Chondrocyte (in vitro differentiated cells): Measurements from ENCODE around the gene SHANK1. TPM values are rescaled to one million over a fixed set of nuclear protein-coding genes. Genes with fewer than 3 reads are reported as not detected.

Experiments
- DNase-seq: peaks from one replicate; pipeline ENCODE4 v3.0.0; 2021; ENCODE audit warnings: mixed read lengths, low spot score
- H3K27ac Mint-ChIP-seq: one replicate; pipeline ENCODE4 v1.8.0; 2021; ENCODE audit warnings: mild to moderate bottlenecking, moderate library complexity, mixed read lengths; ENCODE audit not compliant: unreplicated experiment
- H3K27me3 Mint-ChIP-seq: 2 replicates; pipeline ENCODE4 v1.8.0; 2021; ENCODE audit warnings: low read depth, mixed read lengths
- H3K36me3 Mint-ChIP-seq: 2 replicates; pipeline ENCODE4 v1.8.0; 2021; ENCODE audit warnings: low read depth, mixed read lengths
- H3K4me1 Mint-ChIP-seq: 2 replicates; pipeline ENCODE4 v1.8.0; 2021; ENCODE audit warnings: low read depth, mild to moderate bottlenecking, mixed read lengths
- H3K4me3 Mint-ChIP-seq: one replicate; pipeline ENCODE4 v1.8.0; 2021; ENCODE audit warnings: mild to moderate bottlenecking, moderate library complexity, mixed read lengths; ENCODE audit not compliant: unreplicated experiment
- H3K9me3 Mint-ChIP-seq: 2 replicates; pipeline ENCODE4 v1.8.0; 2021; ENCODE audit warnings: low read depth, mixed read lengths
- CTCF ChIP-seq: fragments of 200-600 bp; sonication (generic); IDR thresholded peaks from 2 replicates; pipeline ENCODE4 v1.5.0; 2021; ENCODE audit warnings: antibody characterized with exemption, mild to moderate bottlenecking, moderate library complexity
- total RNA-seq: library from RNA; stranded (reverse); gene quantifications from 3 replicates; pipeline ENCODE4 v1.2.1, GENCODE V29; 2021

The SHANK1 gene
- total RNA-seq, 1 donor from 2014 or later, result 0.27 TPM

GRCh38 chr19:50646074-50646807 lies 73.4 kb downstream of the SHANK1 start:
- H3K27ac Mint-ChIP-seq, result no peak overlapping the region

GRCh38 chr19:50645107-50645506 lies 74.5 kb downstream of the SHANK1 start:
- H3K4me1 Mint-ChIP-seq, result no peaks in the 10 kb centered on the region

More at GRCh38 chr19:50646074-50646807, 73.4 kb downstream of the SHANK1 start:
- H3K4me1 Mint-ChIP-seq, result no peaks in the 10 kb centered on the region
- no peak overlapping the region for H3K4me3 Mint-ChIP-seq
- H3K36me3 Mint-ChIP-seq, result no peaks in the 10 kb centered on the region
- peaks cover 4% of the 10 kb centered on the region for H3K27me3 Mint-ChIP-seq
- H3K9me3 Mint-ChIP-seq, result no peaks in the 10 kb centered on the region
- no peak for TF ChIP-seq CTCF
- DNase-seq, result no peak

GRCh38 chr19:50644315-50644915 lies 75.2 kb downstream of the SHANK1 start:
- DNase-seq, result no peak
- Mint-ChIP-seq H3K27me3 (peaks cover 2% of the 10 kb centered on the region), H3K4me3 (no peak overlapping the region), H3K9me3 (no peaks in the 10 kb centered on the region), H3K27ac (no peak overlapping the region), H3K4me1 (no peaks in the 10 kb centered on the region), H3K36me3 (no peaks in the 10 kb centered on the region)
- no peak for TF ChIP-seq CTCF

More at GRCh38 chr19:50645107-50645506, 74.5 kb downstream of the SHANK1 start:
- no peak for DNase-seq
- no peaks in the 10 kb centered on the region for H3K36me3 Mint-ChIP-seq
- peaks cover 2% of the 10 kb centered on the region for H3K27me3 Mint-ChIP-seq
- TF ChIP-seq CTCF, result no peak
- no peak overlapping the region for H3K27ac Mint-ChIP-seq
- H3K9me3 Mint-ChIP-seq, result no peaks in the 10 kb centered on the region
- no peak overlapping the region for H3K4me3 Mint-ChIP-seq

GRCh38 chr19:50640368-50640767 lies 79.2 kb downstream of the SHANK1 start:
- H3K9me3 Mint-ChIP-seq, result peaks cover 4% of the 10 kb centered on the region
- H3K27ac Mint-ChIP-seq, result no peak overlapping the region
- H3K36me3 Mint-ChIP-seq, result no peaks in the 10 kb centered on the region
- H3K27me3 Mint-ChIP-seq, result peaks cover 32% of the 10 kb centered on the region
- TF ChIP-seq CTCF, result no peak
- peaks cover 5% of the 10 kb centered on the region for H3K4me1 Mint-ChIP-seq
- DNase-seq, result no peak
- peak overlapping the region; percentile 54 for H3K4me3 Mint-ChIP-seq

- peaks cover 32% of the 10 kb centered on the region for H3K27me3 Mint-ChIP-seq
- no peak for TF ChIP-seq CTCF
- peaks cover 8% of the 10 kb centered on the region for H3K9me3 Mint-ChIP-seq
- peaks cover 5% of the 10 kb centered on the region for H3K4me1 Mint-ChIP-seq
- DNase-seq, result no peak
- H3K36me3 Mint-ChIP-seq, result no peaks in the 10 kb centered on the region
- H3K27ac Mint-ChIP-seq, result no peak within 1 kb of the TSS
- H3K4me3 Mint-ChIP-seq, result peak within 1 kb of the TSS; percentile 80
These were observed 80.2 kb downstream of the SHANK1 start, which contains the start of gene SYT3 for GRCh38 chr19:50639121-50640112. Gene SYT3 (minus strand): TSS chr19:50639881. CDS start chr19:50637411, 2,470 bp downstream.
